ENCODE results near the gene MACROH2A2.
"Not testable (repeated sequence)": the region's sequence is repeated elsewhere in the genome, so short reads cannot be mapped to it uniquely, and the experiment has no call there.

Gene MACROH2A2

DNA sequence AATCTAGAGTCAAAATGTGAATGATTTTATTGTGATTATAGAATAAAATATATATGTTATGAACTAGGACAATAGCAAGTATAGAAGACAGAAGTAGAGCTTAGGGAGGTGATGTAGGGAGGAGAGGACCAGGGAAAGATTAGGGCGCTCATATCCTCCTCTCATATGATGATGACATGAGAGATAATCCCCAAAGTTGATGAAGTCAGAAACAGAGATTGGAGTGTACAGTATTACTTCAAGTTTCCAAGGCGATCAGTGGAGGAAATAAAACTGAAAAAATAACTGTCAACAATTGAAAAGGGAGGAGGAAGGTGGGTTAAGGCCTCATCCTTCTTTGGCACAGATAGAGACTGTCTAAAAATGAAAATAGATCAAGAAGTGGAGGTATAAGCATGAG lies 14.9 kb downstream of the MACROH2A2 start:
- DNase-seq (ENCODE audit: low read depth in 2 of 2, low spot score in 1 of 2), result no peak

DNA sequence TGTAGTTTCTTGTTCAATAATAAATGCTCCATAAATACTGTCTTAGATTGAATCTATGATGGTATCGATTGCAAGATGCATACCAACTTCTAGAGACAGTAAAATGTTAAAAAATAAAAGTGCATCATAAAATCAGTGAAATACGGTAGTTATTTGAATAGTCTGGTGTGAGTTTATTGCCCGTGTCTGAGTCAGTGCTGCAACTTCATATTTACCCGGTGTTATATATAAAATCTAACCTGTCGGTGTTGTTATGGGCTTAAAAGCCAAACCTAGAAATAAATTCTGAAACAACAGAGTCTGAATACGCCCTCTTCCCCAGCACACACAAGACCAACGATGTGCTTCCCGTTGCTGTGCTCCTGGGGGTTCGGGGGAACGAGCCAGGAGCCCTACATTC lies 16.3 kb downstream of the MACROH2A2 start:
- DNase-seq (ENCODE audit: low read depth in 2 of 2, low spot score in 1 of 2), result no peak

DNA sequence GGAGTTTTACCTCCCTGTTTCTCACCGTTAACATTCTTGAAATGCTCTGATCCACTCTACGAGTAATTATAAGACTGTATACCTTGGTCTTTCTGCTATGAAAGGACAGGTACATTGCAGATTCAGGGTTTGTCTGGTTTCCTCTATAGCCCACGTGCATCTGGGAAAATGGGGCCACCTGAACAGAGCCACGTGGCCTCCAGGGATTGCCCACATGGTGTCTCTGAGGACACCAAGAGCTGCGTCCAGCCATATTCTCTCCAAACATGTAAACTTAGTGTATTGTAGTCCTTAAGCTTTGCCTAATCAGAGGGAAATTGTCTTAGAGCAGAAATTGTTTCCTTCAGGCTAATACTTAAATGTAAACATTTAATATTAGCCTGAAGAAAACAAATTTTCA lies 16.7 kb downstream of the MACROH2A2 start:
- DNase-seq (ENCODE audit: low read depth in 2 of 2, low spot score in 1 of 2), result no peak

- no peak for DNase-seq (ENCODE audit: low read depth in 2 of 2, low spot score in 1 of 2)
These were observed 18.2 kb downstream of the MACROH2A2 start for GRCh38 chr10:70070834-70071233.

GRCh38 chr10:70074165-70074564 lies 21.5 kb downstream of the MACROH2A2 start:
- no peak for DNase-seq (ENCODE audit: low read depth in 2 of 2, low spot score in 1 of 2)

DNA sequence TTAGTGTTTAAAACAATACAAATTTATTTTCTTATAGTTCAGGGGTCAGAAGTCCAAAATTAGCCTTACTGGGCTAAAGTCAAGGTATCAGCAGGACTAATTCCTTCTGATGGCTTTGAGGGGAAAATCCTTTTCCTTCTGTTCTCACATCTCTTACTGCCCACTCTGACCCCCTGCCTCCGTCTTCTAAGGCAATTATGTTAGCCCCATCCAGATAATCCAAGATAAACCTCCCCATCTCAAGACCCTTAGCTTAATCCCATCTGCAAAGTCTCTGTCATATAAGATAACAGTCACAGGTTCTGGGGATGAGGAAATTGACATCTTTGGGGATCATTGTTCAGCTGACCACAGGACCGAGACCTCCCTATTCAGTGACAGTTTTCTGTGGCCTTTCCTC lies 22.3 kb downstream of the MACROH2A2 start:
- no peak for DNase-seq (ENCODE audit: low read depth in 2 of 2, low spot score in 1 of 2)

GRCh38 chr10:70078329-70078728 lies 25.7 kb downstream of the MACROH2A2 start:
- DNase-seq (ENCODE audit: low read depth in 2 of 2, low spot score in 1 of 2), result no peak

GRCh38 chr10:70078937-70079336 lies 26.3 kb downstream of the MACROH2A2 start:
- no peak for DNase-seq (ENCODE audit: low read depth in 2 of 2, low spot score in 1 of 2)

DNA sequence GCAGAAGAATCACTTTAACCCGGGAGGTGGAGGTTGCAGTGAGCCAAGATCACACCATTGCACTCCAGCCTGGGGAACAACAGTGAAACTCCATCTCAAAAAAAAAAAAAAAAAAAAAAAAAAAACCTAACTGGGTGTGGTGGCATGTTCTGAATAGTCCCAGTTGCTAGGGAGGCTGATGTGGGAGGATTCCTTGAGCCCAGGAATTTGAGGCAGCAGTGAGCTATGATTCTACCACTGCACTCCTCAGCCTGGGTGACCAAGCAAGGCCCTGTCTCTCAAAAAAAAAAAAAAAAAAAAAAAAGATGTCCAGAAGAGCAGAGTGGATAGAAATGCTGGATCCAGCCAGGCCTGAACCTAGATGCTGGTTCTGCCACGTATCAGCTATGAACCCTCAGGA lies 28.1 kb downstream of the MACROH2A2 start:
- DNase-seq (ENCODE audit: low read depth in 2 of 2, low spot score in 1 of 2), result not testable (repeated sequence)

DNA sequence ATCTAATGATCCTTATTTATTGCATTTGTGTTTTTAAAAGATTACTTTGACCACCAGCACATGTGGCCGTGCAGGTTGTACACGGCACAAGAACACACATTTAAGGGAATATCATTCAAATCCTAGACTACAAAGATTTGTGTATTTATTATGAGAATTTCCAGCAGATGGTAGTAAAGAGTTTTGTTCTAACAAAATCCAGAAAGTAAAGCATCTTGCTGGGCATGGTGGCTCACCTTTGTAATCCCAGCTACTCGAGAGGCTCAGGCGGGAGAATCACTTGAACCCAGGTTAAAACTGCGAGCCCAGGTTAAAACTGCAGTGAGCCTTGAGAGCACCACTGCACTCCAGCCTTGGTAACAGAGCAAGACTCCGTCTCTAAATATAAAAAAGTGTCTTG lies 31.5 kb downstream of the MACROH2A2 start:
- DNase-seq (ENCODE audit: low read depth in 2 of 2, low spot score in 1 of 2), result no peak

DNA sequence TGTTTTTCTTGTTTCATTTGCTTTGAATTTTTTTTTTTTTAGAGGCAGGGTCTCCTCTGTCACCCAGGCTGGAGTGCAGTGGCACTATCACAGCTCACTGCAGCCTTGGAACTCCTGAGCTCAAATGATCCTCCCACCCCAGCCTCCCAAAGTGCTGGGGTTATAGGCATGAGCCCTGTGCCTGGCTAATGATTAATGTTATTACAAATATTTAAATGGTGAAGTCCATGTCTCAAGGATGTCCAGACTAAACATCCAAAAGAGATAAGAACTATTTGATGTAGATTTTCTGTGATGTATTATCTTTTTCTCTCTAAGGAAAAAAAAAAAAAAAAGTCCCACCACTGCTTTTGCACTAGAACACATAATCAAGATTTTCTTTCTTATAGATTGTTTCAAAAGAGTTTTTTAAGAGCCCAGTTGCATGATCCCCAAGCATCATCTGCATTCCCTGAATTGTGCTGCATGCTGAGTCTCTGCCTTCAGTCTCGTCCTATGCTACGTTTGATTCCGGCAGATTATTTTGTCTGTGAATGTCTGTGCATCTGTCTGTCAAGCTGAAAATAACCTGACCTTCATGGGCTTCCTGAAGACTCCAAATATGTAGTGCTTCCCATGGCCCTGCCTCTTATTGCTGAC lies 33.4 kb downstream of the MACROH2A2 start:
- no peak for DNase-seq (ENCODE audit: low read depth in 2 of 2, low spot score in 1 of 2)

DNA sequence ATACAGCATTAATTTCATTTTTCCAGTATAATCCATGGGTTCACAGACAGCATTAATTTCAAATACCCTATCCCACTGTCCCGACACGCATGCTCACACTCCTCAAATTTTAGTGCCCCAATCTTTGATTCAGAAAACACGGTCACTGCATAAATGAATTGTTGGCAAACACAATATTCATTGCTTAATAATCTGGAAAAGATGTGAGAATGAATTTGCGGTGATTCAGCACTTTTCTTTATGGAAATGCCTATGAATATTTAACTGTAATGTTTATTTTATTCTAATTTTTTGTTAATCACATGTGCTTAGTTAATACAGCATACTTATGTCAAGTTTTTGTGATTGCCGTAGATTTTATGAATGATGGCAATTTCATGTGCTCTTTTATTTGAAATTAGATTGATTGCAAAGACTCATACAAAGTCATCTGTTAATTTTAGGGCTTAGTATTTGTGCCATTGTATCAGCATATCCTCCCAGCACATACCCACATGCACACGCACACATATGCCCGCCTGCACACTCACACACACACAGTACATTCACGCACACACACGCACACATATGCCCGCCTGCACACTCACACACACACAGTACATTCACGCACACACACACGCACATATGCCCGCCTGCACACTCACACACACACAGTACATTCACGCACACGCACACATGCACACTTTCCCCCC lies 35.1 kb downstream of the MACROH2A2 start:
- DNase-seq (ENCODE audit: low read depth in 2 of 2, low spot score in 1 of 2), result no peak

DNA sequence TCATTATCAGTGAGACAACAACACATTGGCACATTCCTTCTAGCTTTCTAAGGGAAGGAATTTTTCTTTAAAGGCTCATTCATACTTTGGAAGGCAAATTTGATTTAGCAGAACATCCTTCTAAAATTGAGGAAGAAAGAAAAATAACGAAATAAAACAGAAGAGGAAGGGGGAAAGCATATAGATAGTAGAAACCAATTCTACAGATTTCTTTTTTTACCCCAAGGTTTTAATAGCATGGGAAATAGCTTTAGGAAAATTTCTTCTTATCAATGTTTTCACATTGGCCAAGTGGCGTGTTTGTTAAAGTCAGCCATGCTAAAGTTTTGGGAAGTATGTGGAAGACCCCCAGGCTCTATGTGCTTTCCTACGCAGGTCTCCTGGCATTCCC lies 35.7 kb downstream of the MACROH2A2 start:
- DNase-seq (ENCODE audit: low read depth in 2 of 2, low spot score in 1 of 2), result no peak

GRCh38 chr10:70090013-70090412 lies 37.4 kb downstream of the MACROH2A2 start:
- DNase-seq (ENCODE audit: low read depth in 2 of 2, low spot score in 1 of 2), result no peak

DNA sequence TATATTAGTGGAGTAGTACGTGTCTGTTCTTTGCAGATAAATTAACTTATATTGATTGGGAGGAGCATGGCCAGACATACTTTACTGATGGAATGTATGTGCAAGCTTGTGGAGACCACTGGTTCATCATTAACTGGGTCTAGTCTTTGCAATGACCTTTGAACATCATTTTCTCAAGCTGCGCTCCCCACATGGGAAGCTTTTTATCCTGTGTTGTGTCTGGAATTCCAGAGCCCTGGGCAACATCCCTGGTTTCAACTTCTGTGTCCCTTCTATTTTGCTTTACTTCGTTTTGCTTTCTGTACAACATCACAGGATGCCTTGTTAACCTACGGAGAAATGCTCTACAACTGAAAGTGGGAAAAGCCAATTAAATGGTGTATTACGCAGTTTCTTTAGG lies 38.3 kb downstream of the MACROH2A2 start:
- no peak for DNase-seq (ENCODE audit: low read depth in 2 of 2, low spot score in 1 of 2)

DNA sequence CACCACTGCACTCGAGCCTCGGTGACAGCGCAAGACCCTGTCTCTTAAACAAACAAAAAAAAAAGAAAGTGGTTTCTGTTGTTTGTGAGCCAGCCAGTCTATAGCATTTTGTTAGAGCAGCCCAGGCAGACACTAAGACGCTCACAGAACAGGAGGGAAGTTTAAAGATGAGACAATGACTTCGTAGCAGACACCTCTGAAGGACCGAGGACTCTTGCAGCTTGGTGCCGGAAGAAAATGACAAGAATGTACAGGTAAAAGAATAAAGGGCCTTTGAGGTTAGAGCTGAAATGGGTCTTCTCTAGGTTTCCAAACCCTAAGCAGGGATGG lies 39.7 kb downstream of the MACROH2A2 start:
- DNase-seq (ENCODE audit: low read depth in 2 of 2, low spot score in 1 of 2), result no peak

GRCh38 chr10:70093335-70093944 lies 40.8 kb downstream of the MACROH2A2 start:
- DNase-seq (ENCODE audit: low read depth in 2 of 2, low spot score in 1 of 2), result no peak

DNA sequence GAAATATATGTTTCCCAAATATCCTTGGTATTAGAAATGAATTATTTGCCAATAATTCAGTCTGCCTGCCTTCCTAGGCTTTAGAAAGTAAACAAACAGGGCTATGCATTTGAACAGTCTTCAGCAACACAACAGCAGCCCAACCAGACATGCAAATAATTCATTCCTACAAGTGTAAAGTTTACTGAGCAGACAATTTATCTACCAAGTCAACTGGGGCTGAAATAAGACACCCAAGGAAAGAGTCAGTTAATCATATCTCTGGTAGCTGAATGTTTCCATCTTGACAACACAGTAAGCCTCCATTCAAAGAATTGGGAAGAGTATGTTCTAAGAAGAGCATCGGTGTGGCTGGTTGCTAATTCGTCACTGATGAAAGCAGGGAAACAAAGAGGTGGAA lies 41.6 kb downstream of the MACROH2A2 start:
- no peak for DNase-seq (ENCODE audit: low read depth in 2 of 2, low spot score in 1 of 2)

DNA sequence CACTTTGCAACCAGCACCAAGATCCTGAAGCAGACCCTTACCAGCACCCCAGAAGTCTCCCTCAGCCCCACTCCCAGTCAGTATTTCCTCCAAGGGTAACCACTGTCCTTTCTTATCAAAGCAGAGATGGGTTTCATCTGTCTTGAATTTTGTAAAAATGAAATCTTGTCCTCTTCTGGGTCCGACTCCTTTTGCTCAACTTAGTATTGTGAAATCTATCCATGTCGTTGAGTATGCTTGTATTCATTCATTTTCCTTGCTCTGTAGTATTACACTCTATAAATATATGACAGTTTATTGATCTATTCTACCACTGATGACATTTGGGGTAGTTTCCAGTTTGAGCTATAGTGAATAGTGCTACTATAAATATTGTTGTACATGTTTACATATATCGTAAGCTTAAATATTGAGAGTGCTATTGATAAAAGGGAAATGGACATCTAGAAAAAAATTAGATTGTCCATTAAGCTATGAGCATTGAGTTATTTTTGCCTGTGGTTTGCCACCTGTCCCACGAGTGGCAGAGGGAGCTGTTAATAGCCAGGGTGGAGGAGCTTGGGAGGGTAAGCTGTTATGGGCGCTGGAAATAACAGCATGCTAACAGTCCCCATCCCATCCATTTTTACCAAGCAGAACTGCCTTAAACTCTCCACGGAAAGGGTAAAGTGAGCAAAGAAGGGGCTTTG lies 43.5 kb downstream of the MACROH2A2 start:
- no peak for DNase-seq (ENCODE audit: low read depth in 2 of 2, low spot score in 1 of 2)

DNA sequence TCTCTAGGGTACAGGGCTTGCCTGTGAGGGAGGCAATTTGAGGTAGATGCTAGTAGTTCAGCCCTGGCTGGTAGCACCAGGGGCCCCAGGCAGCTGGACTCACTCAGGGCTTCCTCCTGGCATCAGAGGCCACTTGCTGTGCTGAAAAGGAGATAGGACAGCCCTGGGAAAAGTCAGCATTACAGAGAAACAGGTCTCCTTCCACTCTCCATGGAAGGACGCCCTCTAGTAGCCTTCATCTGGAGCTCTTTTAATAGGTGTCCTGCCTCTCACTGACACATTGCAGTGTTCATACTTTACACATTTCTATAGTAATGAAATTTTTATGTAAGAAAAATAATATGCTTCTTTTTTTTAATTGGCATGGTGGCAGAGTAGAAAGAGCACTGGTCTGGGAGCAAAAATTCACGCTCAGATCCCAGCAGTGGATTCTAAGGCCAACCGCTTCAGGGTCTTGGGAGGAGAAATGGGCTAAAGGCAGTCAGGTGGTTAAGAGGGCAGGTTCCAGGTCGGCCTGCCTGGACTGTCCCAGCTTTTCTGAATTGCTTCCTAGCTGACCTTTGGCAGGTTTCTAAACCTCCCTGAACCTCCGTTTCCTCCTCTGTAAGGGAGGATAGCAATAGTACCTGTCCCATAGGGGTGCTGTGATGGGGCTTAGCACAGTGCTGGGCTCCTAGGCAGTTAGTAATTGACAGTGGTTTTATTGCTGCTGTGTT lies 44.2 kb downstream of the MACROH2A2 start:
- no peak for DNase-seq (ENCODE audit: low read depth in 2 of 2, low spot score in 1 of 2)

DNA sequence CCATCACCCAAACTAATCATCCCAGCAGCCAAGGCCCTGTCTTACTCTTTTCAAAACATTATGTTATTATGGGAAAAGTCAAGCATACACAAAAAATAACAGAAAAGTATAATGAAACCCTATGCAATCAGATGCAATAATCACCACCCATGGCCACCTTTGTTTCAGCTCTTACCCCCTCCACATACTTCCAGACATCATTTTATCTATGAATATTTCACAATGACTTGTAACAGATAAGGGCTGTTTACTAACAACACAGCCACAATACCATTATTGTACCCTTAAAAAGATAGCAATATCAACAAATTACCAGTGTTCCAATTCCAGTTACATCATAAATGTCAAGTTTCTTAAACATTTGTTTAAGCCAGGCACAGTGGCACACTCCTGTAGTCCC lies 44.8 kb downstream of the MACROH2A2 start:
- no peak for DNase-seq (ENCODE audit: low read depth in 2 of 2, low spot score in 1 of 2)

- no peak for DNase-seq (ENCODE audit: low read depth in 2 of 2, low spot score in 1 of 2)
These were observed 45.6 kb downstream of the MACROH2A2 start for GRCh38 chr10:70098271-70098670.
